ENCODE data around the gene NDE1. TPM values are rescaled to one million over a fixed set of nuclear protein-coding genes. Genes with fewer than 3 reads are reported as not detected.

The NDE1 gene
- 45.4 TPM for polyA plus RNA-seq (2013)

DNA sequence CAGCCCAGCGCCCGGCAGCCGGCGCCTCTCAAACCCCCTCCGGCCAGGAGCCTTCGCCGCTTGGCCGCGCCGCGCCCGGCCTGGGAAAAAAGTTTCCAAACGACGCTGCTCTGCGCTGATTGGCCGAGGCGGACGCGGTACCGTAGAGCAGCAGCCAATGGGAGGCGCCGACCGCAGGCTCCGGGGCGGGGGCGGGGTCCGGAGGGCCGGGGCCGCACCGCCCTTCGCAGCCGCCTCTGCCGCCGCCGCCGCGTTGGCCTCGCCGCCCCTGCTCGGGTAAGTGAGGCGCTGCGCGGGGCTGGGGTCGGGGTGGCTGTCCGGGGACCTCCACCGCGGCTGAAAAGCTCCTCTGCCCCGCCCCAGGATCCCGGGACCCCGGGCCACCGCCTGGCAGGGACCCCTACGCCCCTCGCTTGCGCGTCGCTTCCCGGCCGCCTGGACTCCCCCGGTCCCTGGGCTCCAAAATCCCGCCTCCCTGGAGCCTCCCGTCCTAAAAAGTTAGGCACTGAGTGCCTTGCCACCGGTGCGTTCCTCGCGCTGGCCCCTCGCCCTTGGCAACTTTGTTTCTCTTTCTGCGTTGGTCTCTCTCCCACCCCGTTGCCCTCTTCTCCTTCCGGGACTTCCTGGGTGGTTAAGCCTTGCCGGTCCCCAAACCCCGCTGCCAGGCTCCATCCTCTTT lies at the start of gene NDE1:
Gene NDE1 (plus strand): TSS at position 227 of the 679 bp plus-strand sequence. CDS start 14,534 bp downstream, outside the sequence.
- CTCF ChIA-PET, result no interaction called here
- 0% methylated on average over 71 of the region's 71 CpGs for WGBS (ENCODE audit: insufficient coverage)
- peaks cover 0 to 26% (median 20%) of the 10 kb centered on the region in 4 experiments for H3K4me1 ChIP-seq (ENCODE audit: control extremely low read depth in 1 of 4, control insufficient read depth in 4 of 4, insufficient read depth in 4 of 4, low read length in 3 of 4)
- POLR2A ChIA-PET, result interaction anchor here (2.5 kb wide), 1 partner anchor 22 kb away, joined by 8 read pairs; no protein-coding TSS in a partner anchor
- peak within 1 kb of the TSS; percentile 76 to 97 (median 82) for H3K4me3 ChIP-seq (ENCODE audit: control insufficient read depth in 1 of 7, extremely low read depth in 1 of 7, insufficient read depth in 4 of 7, low read depth in 2 of 7, low read length in 6 of 7)
- H3K36me3 ChIP-seq (ENCODE audit: control insufficient read depth in 4 of 4, insufficient read depth in 4 of 4, low read length in 3 of 4), result peaks cover 0 to 17% (median 9%) of the 10 kb centered on the region in 4 experiments
- no peaks in the 10 kb centered on the region for H3K9me3 ChIP-seq (ENCODE audit: control extremely low read depth in 1 of 5, control insufficient read depth in 4 of 5, insufficient read depth in 2 of 5, low read depth in 1 of 5, low read length in 4 of 5)
- H3K27me3 ChIP-seq (replicated peaks in 2 of 5; ENCODE audit: control insufficient read depth in 4 of 5, insufficient read depth in 5 of 5, low read length in 4 of 5), result no peaks in the 10 kb centered on the region
- peak; percentile 80 to 88 (median 87) for DNase-seq
- H3K27ac ChIP-seq (ENCODE audit: insufficient read depth in 1 of 2, low read depth in 1 of 2, low read length in 2 of 2, poor library complexity in 1 of 2, severe bottlenecking in 2 of 2), result peak within 1 kb of the TSS; percentile 84 to 90

DNA sequence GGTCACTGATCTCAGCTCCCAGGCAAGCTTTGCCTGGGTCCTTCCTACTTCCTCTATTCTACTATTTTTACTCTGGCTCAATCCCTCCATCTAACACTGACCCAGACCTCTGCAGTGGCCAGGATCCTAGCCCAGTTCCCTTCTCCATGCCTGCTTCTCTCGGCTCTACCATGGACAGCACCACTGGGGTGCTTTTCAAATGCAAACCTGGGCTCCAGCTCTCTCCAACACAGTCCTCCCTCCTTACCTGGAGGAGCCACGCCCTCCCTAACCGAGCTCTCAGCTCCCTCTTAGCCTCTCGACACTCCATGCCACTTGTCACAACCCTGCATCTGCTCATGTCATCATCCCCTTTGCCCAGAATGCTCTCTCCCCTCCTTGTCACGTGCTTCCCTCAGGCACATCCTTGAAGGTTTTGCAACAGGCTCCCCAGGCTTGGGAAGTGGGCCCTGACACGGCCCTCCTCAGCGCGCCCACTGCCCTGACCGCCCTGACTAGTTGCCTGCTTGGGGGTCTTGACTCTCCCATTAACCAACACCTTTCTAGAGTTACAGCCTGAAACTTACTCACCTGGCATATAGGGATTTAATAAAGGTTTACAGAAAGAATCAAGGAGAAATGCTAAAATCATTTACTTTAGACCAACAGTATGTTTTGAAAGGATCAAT lies 48.7 kb upstream of the NDE1 start:
- WGBS (ENCODE audit: insufficient coverage), result 99% methylated on average over 9 of the region's 9 CpGs
- ChIA-PET POLR2A (no interaction called here), CTCF (interaction anchor here (1.0 to 1.4 kb wide), 3 partner anchors 11 to 174 kb away, joined by 3 to 4 read pairs (median 4); no protein-coding TSS in a partner anchor)
- Histone ChIP-seq H3K4me3 (ENCODE audit: control insufficient read depth in 1 of 7, extremely low read depth in 1 of 7, insufficient read depth in 4 of 7, low read depth in 2 of 7, low read length in 6 of 7) (no peak overlapping the region), H3K4me1 (ENCODE audit: control extremely low read depth in 1 of 4, control insufficient read depth in 4 of 4, insufficient read depth in 4 of 4, low read length in 3 of 4) (no peaks in the 10 kb centered on the region), H3K36me3 (ENCODE audit: control insufficient read depth in 4 of 4, insufficient read depth in 4 of 4, low read length in 3 of 4) (peaks cover 34 to 98% (median 75%) of the 10 kb centered on the region in 4 experiments), H3K27ac (ENCODE audit: insufficient read depth in 1 of 2, low read depth in 1 of 2, low read length in 2 of 2, poor library complexity in 1 of 2, severe bottlenecking in 2 of 2) (no peak overlapping the region), H3K27me3 (replicated peaks in 2 of 5; ENCODE audit: control insufficient read depth in 4 of 5, insufficient read depth in 5 of 5, low read length in 4 of 5) (no peaks in the 10 kb centered on the region), H3K9me3 (ENCODE audit: control extremely low read depth in 1 of 5, control insufficient read depth in 4 of 5, insufficient read depth in 2 of 5, low read depth in 1 of 5, low read length in 4 of 5) (no peaks in the 10 kb centered on the region)
- DNase-seq, result no peak

- CTCF ChIA-PET, result no interaction called here
- DNase-seq, result no peak
- no peak overlapping the region for H3K4me3 ChIP-seq (ENCODE audit: control insufficient read depth in 1 of 7, extremely low read depth in 1 of 7, insufficient read depth in 4 of 7, low read depth in 2 of 7, low read length in 6 of 7)
- POLR2A ChIA-PET, result no interaction called here
- no peaks in the 10 kb centered on the region for H3K9me3 ChIP-seq (ENCODE audit: control extremely low read depth in 1 of 5, control insufficient read depth in 4 of 5, insufficient read depth in 2 of 5, low read depth in 1 of 5, low read length in 4 of 5)
- 98% methylated on average over 23 of the region's 23 CpGs for WGBS (ENCODE audit: insufficient coverage)
- no peaks in the 10 kb centered on the region for H3K4me1 ChIP-seq (ENCODE audit: control extremely low read depth in 1 of 4, control insufficient read depth in 4 of 4, insufficient read depth in 4 of 4, low read length in 3 of 4)
- peaks cover 30 to 99% (median 74%) of the 10 kb centered on the region in 4 experiments for H3K36me3 ChIP-seq (ENCODE audit: control insufficient read depth in 4 of 4, insufficient read depth in 4 of 4, low read length in 3 of 4)
- no peak overlapping the region for H3K27ac ChIP-seq (ENCODE audit: insufficient read depth in 1 of 2, low read depth in 1 of 2, low read length in 2 of 2, poor library complexity in 1 of 2, severe bottlenecking in 2 of 2)
- H3K27me3 ChIP-seq (replicated peaks in 2 of 5; ENCODE audit: control insufficient read depth in 4 of 5, insufficient read depth in 5 of 5, low read length in 4 of 5), result no peaks in the 10 kb centered on the region
These were observed 47.6 kb upstream of the NDE1 start for GRCh38 chr16:15602285-15603044.

DNA sequence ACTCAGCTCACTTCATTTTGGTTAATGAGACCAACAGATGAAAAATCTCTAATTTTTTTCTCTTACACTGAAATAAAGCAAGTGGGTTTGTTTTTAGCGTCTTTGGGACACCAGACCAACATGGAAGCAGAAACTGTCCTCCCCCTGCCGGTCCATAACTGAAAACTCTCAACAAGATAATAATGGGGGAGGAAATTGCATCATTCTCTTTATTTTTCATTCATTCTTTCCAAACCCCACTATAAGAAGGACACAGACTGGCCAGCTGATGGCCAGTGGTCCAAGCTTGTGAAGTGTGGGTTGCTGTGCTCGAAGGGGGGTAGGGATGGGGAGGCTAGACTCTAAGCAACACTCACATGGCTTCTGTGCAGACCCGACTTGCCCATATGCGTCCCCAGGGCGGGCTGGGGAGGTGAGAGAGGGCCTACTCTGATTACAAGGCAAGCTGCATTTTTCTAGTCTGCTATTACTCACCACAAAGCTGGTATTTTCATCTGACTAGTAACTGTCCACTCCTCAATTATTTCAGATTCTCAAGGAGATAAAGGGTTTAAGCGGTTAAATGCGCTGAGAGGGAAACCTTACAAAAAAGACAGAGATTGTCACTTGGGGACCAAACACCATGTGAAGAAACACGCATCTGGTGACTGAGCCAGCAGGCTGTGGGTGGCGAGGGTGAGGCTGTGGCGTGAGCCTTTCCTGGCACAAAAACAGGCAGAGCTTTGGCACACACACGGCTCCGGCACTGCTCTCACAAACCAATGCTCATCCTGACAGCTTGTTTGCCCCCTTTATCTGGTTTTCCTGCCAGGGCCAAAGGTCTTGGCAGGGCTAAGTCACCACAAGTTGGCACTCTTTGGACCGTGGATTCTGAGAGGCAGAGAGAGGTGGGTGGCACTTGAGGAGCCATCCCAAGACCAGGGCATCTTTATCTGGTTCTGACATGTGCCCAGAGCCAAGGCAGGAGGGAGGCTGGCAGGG lies 45.3 kb upstream of the NDE1 start:
- Histone ChIP-seq H3K4me1 (ENCODE audit: control extremely low read depth in 1 of 4, control insufficient read depth in 4 of 4, insufficient read depth in 4 of 4, low read length in 3 of 4) (no peaks in the 10 kb centered on the region), H3K27ac (ENCODE audit: insufficient read depth in 1 of 2, low read depth in 1 of 2, low read length in 2 of 2, poor library complexity in 1 of 2, severe bottlenecking in 2 of 2) (peak overlapping the region in 1 of 2 experiments; percentile 18), H3K36me3 (ENCODE audit: control insufficient read depth in 4 of 4, insufficient read depth in 4 of 4, low read length in 3 of 4) (peaks cover 30 to 100% (median 67%) of the 10 kb centered on the region in 4 experiments), H3K9me3 (ENCODE audit: control extremely low read depth in 1 of 5, control insufficient read depth in 4 of 5, insufficient read depth in 2 of 5, low read depth in 1 of 5, low read length in 4 of 5) (no peaks in the 10 kb centered on the region), H3K4me3 (ENCODE audit: control insufficient read depth in 1 of 7, extremely low read depth in 1 of 7, insufficient read depth in 4 of 7, low read depth in 2 of 7, low read length in 6 of 7) (no peak overlapping the region), H3K27me3 (replicated peaks in 2 of 5; ENCODE audit: control insufficient read depth in 4 of 5, insufficient read depth in 5 of 5, low read length in 4 of 5) (no peaks in the 10 kb centered on the region)
- CTCF ChIA-PET, result interaction anchor here (1.0 kb wide), 2 partner anchors 12 to 177 kb away, joined by 3 to 4 read pairs; no protein-coding TSS in a partner anchor
- POLR2A ChIA-PET, result no interaction called here
- DNase-seq, result peak in 2 of 3 donors; percentile 19 to 33
- WGBS (ENCODE audit: insufficient coverage), result 73% methylated on average over 9 of the region's 14 CpGs

DNA sequence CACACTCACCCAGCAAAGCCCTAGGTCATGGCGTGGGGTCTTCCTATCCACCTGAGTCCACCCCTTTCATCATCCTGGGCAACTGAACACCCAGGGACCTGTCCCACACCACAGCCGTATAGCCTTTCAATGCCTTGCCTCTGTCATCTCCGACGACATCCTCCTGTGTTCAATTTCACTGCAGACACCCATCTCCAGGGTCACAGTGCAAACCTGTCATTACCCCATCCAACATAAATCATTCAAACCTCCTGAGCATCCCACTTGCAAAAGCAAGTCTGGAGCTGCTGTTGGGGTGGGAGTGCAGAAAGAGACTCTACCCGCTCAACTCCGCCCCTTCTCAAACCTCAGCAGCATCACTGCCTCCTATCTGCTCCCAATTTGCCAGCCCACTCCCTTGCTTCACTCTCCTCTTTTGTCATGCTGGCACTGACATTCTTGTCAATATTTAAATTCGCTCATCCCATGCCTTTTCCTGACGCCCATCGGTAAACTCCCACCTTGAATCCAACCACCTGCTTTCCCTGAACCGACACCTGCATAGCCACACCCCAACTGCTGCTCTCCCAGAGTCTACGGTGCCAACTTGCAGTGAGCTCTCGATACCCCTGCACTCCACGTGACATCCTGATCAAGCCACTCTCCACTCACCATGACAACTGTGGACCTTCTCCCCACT lies 44.1 kb upstream of the NDE1 start:
- Histone ChIP-seq H3K9me3 (ENCODE audit: control extremely low read depth in 1 of 5, control insufficient read depth in 4 of 5, insufficient read depth in 2 of 5, low read depth in 1 of 5, low read length in 4 of 5) (no peaks in the 10 kb centered on the region), H3K27ac (ENCODE audit: insufficient read depth in 1 of 2, low read depth in 1 of 2, low read length in 2 of 2, poor library complexity in 1 of 2, severe bottlenecking in 2 of 2) (no peak overlapping the region), H3K4me3 (ENCODE audit: control insufficient read depth in 1 of 7, extremely low read depth in 1 of 7, insufficient read depth in 4 of 7, low read depth in 2 of 7, low read length in 6 of 7) (no peak overlapping the region), H3K36me3 (ENCODE audit: control insufficient read depth in 4 of 4, insufficient read depth in 4 of 4, low read length in 3 of 4) (peaks cover 30 to 100% (median 67%) of the 10 kb centered on the region in 4 experiments), H3K4me1 (ENCODE audit: control extremely low read depth in 1 of 4, control insufficient read depth in 4 of 4, insufficient read depth in 4 of 4, low read length in 3 of 4) (no peaks in the 10 kb centered on the region), H3K27me3 (replicated peaks in 2 of 5; ENCODE audit: control insufficient read depth in 4 of 5, insufficient read depth in 5 of 5, low read length in 4 of 5) (no peaks in the 10 kb centered on the region)
- WGBS (ENCODE audit: insufficient coverage), result 94% methylated on average over 9 of the region's 13 CpGs
- DNase-seq, result no peak
- ChIA-PET CTCF (interaction anchor here (1.3 kb wide), 1 partner anchor 9 kb away, joined by 3 read pairs; no protein-coding TSS in a partner anchor), POLR2A (no interaction called here)

Measured in common myeloid progenitor, CD34-positive (primary cell).